IPS-18c (cell line): ENCODE data around the gene SDHA.
"Not testable (repeated sequence)": the region's sequence is repeated elsewhere in the genome, so short reads cannot be mapped to it uniquely, and the experiment has no call there.

Source experiments
- H3K4me3 ChIP-seq: 2 replicates; pipeline ENCODE4 v1.7.0; 2013; ENCODE audit warnings: low read depth, mild to moderate bottlenecking, low read length, moderate library complexity; ENCODE audit not compliant: insufficient read depth
- H3K9me3 ChIP-seq: one replicate; pipeline ENCODE4 v1.6.1; 2013; ENCODE audit warnings: mild to moderate bottlenecking, low read length, moderate library complexity; ENCODE audit not compliant: control insufficient read depth, insufficient read depth

SDHA gene

GRCh38 chr5:231661-232060 lies 13.5 kb downstream of the SDHA start:
- Histone ChIP-seq H3K9me3 (no peaks in the 10 kb centered on the region), H3K4me3 (no peak overlapping the region)

- H3K9me3 ChIP-seq, H3K4me3 ChIP-seq: not testable (repeated sequence)
These were observed 15.3 kb downstream of the SDHA start for GRCh38 chr5:233426-233825.

GRCh38 chr5:234450-234849 lies 16.3 kb downstream of the SDHA start:
- no peak overlapping the region for H3K4me3 ChIP-seq
- no peaks in the 10 kb centered on the region for H3K9me3 ChIP-seq

GRCh38 chr5:235527-235926 lies 17.4 kb downstream of the SDHA start:
- H3K4me3 ChIP-seq, H3K9me3 ChIP-seq: not testable (repeated sequence)

GRCh38 chr5:237931-238330 lies 19.8 kb downstream of the SDHA start:
- H3K4me3 ChIP-seq, H3K9me3 ChIP-seq: not testable (repeated sequence)

- not testable (repeated sequence) for H3K9me3 ChIP-seq, H3K4me3 ChIP-seq
These were observed 22.4 kb downstream of the SDHA start for GRCh38 chr5:240550-240949.

GRCh38 chr5:241045-241669 lies 23.0 kb downstream of the SDHA start:
- H3K9me3 ChIP-seq, H3K4me3 ChIP-seq: not testable (repeated sequence)

GRCh38 chr5:243683-244367 lies 25.7 kb downstream of the SDHA start:
- H3K9me3 ChIP-seq, H3K4me3 ChIP-seq: not testable (repeated sequence)

GRCh38 chr5:245717-246116 lies 27.6 kb downstream of the SDHA start:
- H3K4me3 ChIP-seq, H3K9me3 ChIP-seq: not testable (repeated sequence)

- not testable (repeated sequence) for H3K9me3 ChIP-seq, H3K4me3 ChIP-seq
These were observed 32.3 kb downstream of the SDHA start for GRCh38 chr5:250396-250795.

GRCh38 chr5:251016-251415 lies 32.9 kb downstream of the SDHA start:
- H3K9me3 ChIP-seq, H3K4me3 ChIP-seq: not testable (repeated sequence)

GRCh38 chr5:251538-251937 lies 33.4 kb downstream of the SDHA start:
- not testable (repeated sequence) for H3K9me3 ChIP-seq, H3K4me3 ChIP-seq

- not testable (repeated sequence) for H3K9me3 ChIP-seq, H3K4me3 ChIP-seq
These were observed 33.9 kb downstream of the SDHA start for GRCh38 chr5:251975-252374.

GRCh38 chr5:252546-252945 lies 34.4 kb downstream of the SDHA start:
- H3K4me3 ChIP-seq = no peak overlapping the region
- peaks cover 6% of the 10 kb centered on the region for H3K9me3 ChIP-seq

GRCh38 chr5:254322-254721 lies 36.2 kb downstream of the SDHA start:
- H3K9me3 ChIP-seq, H3K4me3 ChIP-seq: not testable (repeated sequence)

- H3K4me3 ChIP-seq, H3K9me3 ChIP-seq: not testable (repeated sequence)
These were observed 37.0 kb downstream of the SDHA start for GRCh38 chr5:255116-255515.

GRCh38 chr5:256347-256746 lies 38.2 kb downstream of the SDHA start:
- H3K4me3 ChIP-seq, H3K9me3 ChIP-seq: not testable (repeated sequence)

GRCh38 chr5:257148-257547 lies 39.0 kb downstream of the SDHA start:
- Histone ChIP-seq H3K9me3 (peaks cover 3% of the 10 kb centered on the region), H3K4me3 (no peak overlapping the region)
